ENCODE results near the gene PCA3. TPM values are rescaled to one million over a fixed set of nuclear protein-coding genes. Genes with fewer than 3 reads are reported as not detected.

PCA3 gene
- total and polyA plus RNA-seq, 2 of the 8 experiments (the other 6 are each of a cell fraction or from before 2014, with no cell fraction given): not detected

DNA sequence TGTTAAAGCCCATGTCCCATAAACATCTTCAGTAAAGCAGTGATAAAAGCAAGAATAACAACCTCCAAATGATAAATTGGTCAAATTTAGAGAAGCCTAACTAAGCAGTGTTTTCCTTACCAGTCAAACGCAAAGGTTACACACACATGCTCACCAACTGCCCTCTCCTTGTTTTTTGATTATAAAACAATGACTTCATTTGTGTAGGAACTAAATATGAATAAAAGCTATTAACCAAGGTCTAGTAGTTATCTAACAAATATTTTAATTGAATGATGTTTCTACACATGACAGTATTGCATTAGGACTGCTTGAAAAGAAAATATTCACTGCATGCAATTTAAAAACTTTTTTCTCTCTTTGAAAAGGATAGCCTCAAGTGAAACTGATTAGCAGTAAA is 36.7 kb downstream of the PCA3 start (continued):
- TF ChIP-seq, protein P1, sequence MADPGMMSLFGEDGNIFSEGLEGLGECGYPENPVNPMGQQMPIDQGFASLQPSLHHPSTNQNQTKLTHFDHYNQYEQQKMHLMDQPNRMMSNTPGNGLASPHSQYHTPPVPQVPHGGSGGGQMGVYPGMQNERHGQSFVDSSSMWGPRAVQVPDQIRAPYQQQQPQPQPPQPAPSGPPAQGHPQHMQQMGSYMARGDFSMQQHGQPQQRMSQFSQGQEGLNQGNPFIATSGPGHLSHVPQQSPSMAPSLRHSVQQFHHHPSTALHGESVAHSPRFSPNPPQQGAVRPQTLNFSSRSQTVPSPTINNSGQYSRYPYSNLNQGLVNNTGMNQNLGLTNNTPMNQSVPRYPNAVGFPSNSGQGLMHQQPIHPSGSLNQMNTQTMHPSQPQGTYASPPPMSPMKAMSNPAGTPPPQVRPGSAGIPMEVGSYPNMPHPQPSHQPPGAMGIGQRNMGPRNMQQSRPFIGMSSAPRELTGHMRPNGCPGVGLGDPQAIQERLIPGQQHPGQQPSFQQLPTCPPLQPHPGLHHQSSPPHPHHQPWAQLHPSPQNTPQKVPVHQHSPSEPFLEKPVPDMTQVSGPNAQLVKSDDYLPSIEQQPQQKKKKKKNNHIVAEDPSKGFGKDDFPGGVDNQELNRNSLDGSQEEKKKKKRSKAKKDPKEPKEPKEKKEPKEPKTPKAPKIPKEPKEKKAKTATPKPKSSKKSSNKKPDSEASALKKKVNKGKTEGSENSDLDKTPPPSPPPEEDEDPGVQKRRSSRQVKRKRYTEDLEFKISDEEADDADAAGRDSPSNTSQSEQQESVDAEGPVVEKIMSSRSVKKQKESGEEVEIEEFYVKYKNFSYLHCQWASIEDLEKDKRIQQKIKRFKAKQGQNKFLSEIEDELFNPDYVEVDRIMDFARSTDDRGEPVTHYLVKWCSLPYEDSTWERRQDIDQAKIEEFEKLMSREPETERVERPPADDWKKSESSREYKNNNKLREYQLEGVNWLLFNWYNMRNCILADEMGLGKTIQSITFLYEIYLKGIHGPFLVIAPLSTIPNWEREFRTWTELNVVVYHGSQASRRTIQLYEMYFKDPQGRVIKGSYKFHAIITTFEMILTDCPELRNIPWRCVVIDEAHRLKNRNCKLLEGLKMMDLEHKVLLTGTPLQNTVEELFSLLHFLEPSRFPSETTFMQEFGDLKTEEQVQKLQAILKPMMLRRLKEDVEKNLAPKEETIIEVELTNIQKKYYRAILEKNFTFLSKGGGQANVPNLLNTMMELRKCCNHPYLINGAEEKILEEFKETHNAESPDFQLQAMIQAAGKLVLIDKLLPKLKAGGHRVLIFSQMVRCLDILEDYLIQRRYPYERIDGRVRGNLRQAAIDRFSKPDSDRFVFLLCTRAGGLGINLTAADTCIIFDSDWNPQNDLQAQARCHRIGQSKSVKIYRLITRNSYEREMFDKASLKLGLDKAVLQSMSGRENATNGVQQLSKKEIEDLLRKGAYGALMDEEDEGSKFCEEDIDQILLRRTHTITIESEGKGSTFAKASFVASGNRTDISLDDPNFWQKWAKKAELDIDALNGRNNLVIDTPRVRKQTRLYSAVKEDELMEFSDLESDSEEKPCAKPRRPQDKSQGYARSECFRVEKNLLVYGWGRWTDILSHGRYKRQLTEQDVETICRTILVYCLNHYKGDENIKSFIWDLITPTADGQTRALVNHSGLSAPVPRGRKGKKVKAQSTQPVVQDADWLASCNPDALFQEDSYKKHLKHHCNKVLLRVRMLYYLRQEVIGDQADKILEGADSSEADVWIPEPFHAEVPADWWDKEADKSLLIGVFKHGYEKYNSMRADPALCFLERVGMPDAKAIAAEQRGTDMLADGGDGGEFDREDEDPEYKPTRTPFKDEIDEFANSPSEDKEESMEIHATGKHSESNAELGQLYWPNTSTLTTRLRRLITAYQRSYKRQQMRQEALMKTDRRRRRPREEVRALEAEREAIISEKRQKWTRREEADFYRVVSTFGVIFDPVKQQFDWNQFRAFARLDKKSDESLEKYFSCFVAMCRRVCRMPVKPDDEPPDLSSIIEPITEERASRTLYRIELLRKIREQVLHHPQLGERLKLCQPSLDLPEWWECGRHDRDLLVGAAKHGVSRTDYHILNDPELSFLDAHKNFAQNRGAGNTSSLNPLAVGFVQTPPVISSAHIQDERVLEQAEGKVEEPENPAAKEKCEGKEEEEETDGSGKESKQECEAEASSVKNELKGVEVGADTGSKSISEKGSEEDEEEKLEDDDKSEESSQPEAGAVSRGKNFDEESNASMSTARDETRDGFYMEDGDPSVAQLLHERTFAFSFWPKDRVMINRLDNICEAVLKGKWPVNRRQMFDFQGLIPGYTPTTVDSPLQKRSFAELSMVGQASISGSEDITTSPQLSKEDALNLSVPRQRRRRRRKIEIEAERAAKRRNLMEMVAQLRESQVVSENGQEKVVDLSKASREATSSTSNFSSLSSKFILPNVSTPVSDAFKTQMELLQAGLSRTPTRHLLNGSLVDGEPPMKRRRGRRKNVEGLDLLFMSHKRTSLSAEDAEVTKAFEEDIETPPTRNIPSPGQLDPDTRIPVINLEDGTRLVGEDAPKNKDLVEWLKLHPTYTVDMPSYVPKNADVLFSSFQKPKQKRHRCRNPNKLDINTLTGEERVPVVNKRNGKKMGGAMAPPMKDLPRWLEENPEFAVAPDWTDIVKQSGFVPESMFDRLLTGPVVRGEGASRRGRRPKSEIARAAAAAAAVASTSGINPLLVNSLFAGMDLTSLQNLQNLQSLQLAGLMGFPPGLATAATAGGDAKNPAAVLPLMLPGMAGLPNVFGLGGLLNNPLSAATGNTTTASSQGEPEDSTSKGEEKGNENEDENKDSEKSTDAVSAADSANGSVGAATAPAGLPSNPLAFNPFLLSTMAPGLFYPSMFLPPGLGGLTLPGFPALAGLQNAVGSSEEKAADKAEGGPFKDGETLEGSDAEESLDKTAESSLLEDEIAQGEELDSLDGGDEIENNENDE (IDR thresholded peaks at IDR 0.05; ENCODE audit: insufficient replicate concordance, low read length): no peak
- TF ChIP-seq TAF1 (IDR thresholded peaks at IDR 0.05; ENCODE audit: low read depth, low read length) (no peak), SIN3A (conservative IDR thresholded peaks at IDR 0.05 in 1 of 2, IDR thresholded peaks at IDR 0.05 in 1 of 2; ENCODE audit: low read depth in 1 of 2, low read length in 2 of 2) (no peak), GTF2F1 (IDR thresholded peaks at IDR 0.05; ENCODE audit: borderline replicate concordance, low read depth, low read length) (no peak), CBX5 (IDR thresholded peaks at IDR 0.05; ENCODE audit: low read depth, low read length) (no peak), CTBP2 (IDR thresholded peaks at IDR 0.05; ENCODE audit: borderline replicate concordance, insufficient read depth, insufficient read length, low read length) (no peak), SRF (IDR thresholded peaks at IDR 0.05; ENCODE audit: low read depth, low read length) (no peak), RXRA (IDR thresholded peaks at IDR 0.05; ENCODE audit: insufficient read depth, low read depth, low read length) (no peak), CHD2 (IDR thresholded peaks at IDR 0.05; ENCODE audit: low read length) (no peak), PHF8 (conservative IDR thresholded peaks at IDR 0.05; ENCODE audit: low read depth, low read length) (no peak), ZNF274 (IDR thresholded peaks at IDR 0.05; ENCODE audit: borderline replicate concordance, extremely low read depth, low read length) (no peak)

All from H1 (cell line).